HG02943 (cell line): ENCODE data around the gene TBATA.

Source experiments
- ATAC-seq: cut with Tn5 transposase; IDR thresholded peaks from one replicate; pipeline ENCODE4 v1.9.1; 2021; ENCODE audit warnings: mild to moderate bottlenecking, low read depth, moderate library complexity; ENCODE audit not compliant: unreplicated experiment

TBATA gene

DNA sequence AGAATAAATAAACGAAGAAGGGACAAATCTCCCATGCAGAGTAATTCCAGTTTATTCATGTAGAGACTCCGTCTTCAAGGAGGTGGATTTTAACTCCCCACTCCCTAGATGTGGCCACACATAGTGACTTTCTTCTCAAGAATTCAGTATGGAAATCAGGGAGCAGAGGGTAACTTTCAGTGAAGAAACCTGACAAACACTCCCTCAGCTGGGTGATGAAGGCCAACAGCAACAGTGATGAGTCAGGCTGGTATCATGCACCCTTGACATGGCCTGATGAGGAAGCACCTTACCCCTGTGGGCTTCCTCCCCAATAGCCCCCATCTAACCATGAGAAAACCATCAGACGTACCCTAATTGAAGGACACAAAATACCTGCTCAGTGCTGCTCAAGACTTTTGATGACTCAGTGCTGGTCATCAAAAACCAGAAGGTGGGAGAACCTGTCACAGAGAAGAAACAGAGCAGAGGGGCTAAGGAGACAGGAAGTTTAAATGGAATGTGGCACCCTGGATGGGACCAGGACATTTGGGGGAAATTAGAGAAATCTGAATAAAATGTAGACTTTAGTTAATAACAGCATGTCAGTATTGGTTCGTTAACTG is 62.3 kb downstream of the TBATA start:
- ATAC-seq = no peak
